GM18909 (cell line): ENCODE measurements around the gene DDX10.
A peak's percentile ranks its signal among the peaks of the same experiment; 100 is the strongest.
"Not testable (repeated sequence)": the region's sequence is repeated elsewhere in the genome, so short reads cannot be mapped to it uniquely, and the experiment has no call there.

ENCODE experiments used
- ATAC-seq: cut with Tn5 transposase; IDR thresholded peaks from one replicate; pipeline ENCODE4 v1.9.1; 2021; ENCODE audit warnings: mild to moderate bottlenecking; ENCODE audit not compliant: unreplicated experiment, poor library complexity

The DDX10 gene

DNA sequence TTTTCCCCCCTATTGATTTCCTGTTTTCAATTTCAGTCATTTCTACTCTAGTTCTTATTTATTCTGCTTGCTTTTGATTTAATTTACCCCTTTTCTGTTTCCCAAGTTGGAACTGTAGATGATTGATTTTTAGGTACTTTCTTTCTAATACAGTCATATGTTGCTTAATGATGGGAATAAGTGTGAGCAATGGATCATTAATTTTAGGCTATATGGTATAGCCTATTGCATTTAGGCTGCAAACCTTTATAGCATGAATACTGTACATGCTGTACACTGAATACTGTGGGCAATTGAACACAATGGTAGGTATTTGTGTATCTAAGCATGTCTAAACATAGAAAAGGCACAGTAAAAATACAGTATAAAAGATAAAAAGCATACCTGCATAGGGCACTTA lies 44.9 kb downstream of the DDX10 start:
- no peak for ATAC-seq

- ATAC-seq = peak; percentile 64
These were observed 48.4 kb downstream of the DDX10 start for GRCh38 chr11:108713076-108713790.

GRCh38 chr11:108715239-108715638 lies 50.4 kb downstream of the DDX10 start:
- ATAC-seq = no peak

DNA sequence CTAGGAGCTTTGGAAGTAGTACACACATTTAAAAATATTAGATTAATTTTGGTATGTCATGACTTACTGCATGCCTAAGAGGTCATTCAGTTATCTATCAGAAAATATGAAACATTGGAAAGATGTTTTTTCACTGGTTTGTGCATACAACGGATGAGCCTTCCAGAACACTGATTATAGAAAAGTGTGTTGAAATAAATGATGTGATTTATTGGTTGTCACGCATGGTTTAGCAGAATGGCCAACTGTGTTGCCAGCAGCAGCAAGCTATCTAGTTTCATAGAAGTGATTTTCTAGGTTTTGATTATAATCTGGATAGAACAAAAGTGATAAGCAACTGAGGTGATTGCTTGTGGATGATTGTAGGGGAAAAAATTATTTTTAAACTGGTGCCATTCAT lies 53.6 kb downstream of the DDX10 start:
- ATAC-seq = no peak

DNA sequence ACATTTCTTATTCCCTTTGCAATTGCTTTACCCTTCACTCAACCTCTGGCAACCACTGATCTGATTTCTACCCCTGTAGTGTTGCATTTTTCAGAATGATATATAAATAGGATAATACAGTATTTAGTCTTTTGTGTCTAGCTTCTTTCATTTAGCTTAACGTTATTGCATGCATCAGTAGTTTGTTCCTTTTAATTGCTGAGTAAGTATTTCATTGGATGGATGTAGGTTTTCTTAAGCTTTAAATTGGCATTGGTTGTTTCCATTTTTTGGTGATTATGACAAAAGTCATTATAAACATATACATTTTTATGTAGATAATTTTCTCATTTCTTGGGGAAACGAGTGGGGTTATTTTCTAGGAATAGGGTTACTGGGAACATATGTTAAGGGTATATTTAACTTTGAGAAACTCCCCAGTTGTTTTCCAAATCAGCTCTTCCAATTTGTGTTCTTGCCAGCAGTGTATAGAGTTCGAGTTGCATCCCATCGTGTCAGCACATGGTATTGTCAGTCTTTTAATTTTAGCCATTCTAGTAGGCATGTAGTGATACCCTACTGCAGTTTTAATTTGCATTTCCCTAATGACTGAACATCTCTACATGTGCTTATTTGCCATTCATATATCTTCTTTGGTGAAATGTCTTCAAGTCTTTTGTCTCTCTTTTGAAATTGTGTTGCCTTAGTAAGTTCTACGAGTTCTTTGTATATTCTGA lies 60.3 kb downstream of the DDX10 start:
- no peak for ATAC-seq

DNA sequence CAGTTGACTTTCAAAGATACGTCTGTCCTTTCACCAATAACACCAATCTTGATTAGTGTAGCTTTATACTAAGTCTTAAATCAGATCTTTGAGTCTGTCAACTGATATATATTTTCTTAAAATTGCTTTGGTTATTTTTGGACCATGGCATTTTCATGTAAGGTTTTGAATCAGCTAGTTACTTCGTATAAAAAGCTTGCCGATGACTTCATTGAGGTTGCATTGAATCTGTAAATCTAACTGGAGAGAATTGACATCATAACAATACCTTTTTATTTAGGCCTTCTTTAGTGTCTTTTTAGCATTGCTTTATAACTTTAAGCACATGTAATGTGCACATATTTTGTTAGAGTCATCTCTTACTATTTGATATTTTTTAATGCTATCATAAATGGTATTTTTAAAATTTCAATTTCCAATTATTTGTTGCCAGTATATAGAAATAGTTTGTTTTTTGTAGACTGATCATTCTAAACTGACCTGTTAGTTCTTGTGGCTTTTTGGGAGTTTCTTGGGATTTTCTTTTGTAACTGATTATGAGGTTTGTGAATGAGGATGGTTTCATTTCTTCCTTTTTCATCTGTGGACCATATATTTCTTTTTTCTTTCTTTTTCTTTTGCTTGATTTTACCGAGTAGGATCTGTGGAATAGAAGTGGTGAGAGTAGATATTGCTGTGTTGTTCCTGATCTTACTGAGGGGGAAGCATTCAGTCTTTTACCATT lies 61.4 kb downstream of the DDX10 start:
- peak; percentile 46 for ATAC-seq

GRCh38 chr11:108727665-108728064 lies 62.8 kb downstream of the DDX10 start:
- peak; percentile 40 for ATAC-seq

DNA sequence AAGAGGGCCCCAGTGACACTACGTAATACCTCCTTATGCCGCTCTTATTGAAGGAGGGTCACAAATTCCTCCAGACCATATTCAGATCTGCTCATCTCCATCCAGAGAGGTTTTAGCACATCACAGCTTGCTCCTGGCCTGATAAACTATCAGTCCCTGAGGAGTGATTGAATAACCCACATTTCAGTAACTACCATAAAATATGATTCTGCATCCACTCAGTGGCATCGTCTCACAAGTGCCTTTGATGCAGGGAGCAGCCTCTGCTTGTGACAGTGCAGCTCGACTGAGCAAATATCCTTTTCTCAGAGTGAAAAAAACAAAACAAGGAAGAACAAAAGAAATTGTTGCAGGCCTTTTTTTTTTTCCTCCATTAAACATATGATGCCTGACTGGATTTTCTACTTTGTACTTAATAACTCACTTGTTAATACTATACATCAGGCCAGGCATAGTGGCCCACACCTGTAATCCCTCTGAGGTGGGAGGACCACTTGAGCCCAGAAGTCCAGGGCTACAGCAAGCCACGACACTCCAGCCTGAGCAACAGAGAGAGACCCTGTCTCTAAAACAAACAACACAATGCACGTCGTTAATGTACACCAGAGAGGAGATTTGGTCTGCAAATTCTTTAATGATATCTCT lies 64.5 kb downstream of the DDX10 start:
- ATAC-seq = no peak

- ATAC-seq = no peak
These were observed 67.5 kb downstream of the DDX10 start for GRCh38 chr11:108732395-108732794.

DNA sequence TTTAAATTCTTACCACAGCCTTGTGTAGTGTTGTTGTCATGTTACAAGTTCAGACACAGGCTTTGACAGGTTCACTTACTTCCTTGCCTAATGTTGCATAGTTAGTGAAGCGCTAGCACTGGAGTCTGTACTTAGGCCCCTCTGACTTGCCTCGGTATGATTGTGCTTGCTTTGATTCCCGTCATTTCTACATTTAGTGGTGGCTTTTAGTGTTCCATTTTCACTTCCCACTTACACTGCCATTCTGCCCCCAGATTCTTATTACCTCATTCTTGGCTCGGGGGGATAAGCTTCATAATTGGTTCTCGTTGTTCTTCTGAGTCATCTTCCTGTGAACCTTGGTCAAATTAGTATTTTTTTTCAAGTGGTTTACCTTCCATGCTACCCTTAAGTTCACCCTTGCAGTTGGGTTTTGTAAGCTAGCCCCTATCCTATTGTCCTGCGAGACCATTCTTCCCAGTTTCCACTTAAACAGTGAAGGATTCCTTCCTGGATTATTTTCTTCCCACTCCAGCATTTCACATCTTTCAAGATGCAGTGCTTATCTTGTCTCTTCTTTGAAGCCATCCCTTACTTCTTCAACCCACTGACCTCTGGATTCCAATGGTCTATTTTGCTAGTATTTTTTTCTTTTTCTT lies 68.7 kb downstream of the DDX10 start:
- peak; percentile 96 for ATAC-seq

DNA sequence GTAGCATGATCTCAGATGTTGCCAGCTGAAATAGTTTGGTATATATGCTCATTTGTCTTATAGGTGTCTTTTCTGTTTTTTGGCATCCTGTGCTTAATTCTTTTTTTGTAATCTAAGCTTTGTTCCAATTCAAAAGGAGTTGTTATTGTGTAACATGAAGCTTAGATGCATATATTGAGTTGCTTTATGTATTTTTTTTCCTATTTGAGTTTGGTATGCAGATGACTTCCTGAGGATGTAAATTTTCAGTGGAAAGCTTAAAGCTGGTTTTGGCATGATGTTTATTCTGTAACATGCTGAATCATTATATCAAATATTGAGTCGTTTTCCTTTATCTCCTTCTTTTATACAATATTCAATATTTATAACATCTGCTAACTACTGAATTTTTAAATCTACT lies 69.4 kb downstream of the DDX10 start:
- ATAC-seq = no peak

DNA sequence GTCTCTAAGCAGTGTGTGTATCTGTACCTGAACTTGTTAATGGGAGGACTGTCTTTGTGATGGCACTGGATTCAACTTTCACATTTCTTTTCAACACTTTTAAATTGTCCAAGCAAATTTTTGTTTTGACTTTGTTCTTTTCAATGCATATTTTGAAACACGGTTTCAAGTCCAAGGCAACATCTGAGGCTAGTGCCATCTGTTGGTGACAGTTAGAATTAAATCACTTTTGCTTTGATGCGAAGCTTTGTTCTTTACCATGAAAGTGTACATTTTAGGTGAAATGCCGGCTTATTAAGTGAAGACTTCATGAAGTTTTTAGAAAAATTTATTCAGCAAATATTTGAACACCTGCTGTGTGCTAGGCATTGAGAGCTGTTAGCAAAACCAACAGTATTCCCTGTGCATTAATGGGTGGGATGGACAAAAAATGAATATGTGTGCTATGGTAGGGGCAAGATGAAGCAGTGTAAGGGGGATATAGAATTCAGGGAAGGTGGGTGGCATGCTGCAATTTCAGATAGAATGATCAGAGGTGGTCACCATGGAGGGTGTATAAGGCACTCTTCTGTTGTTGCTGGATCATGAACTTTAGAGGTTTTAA lies 70.2 kb downstream of the DDX10 start:
- no peak for ATAC-seq

DNA sequence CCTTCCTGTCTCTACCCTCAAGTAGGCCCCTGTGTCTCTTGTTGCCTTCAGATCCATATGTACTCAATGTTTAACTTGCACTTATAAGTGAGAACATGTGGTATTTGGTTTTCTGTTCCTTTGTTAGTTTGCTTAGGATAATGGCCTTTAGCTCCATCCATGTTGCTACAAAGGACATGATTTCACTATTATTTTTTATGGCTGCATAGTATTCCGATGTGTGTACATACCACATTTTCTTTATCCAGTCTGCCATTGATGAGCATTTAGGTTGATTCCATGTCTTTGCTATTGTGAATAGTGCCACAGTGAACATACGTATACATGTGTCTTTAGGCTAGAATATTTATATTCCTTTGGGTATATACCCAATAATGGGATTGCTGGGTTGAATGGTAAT lies 75.3 kb downstream of the DDX10 start:
- ATAC-seq = not testable (repeated sequence)

GRCh38 chr11:108743851-108744250 lies 79.0 kb downstream of the DDX10 start:
- no peak for ATAC-seq

DNA sequence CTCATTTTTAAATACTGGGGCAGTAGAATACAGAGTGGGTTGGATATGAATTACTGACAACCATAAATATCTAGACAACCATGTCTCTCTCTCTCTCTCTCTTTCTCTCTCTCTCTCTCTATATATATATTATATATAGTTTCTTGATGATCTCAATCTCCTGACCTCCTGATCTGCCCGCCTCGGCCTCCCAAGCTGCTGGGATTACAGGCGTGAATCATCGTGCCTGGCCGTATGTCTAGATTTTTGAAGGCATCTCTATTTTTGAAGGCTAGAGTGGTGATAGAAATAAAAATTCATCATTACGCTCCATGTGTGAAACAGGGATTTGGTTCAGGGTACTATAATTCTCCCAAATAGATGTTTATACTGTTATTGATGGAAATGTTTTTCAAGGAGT lies 84.1 kb downstream of the DDX10 start:
- ATAC-seq = no peak

GRCh38 chr11:108751444-108751843 lies 86.6 kb downstream of the DDX10 start:
- ATAC-seq = peak; percentile 55

GRCh38 chr11:108752297-108752751 lies 87.5 kb downstream of the DDX10 start:
- peak; percentile 11 for ATAC-seq

GRCh38 chr11:108754901-108755625 lies 90.2 kb downstream of the DDX10 start:
- no peak for ATAC-seq

DNA sequence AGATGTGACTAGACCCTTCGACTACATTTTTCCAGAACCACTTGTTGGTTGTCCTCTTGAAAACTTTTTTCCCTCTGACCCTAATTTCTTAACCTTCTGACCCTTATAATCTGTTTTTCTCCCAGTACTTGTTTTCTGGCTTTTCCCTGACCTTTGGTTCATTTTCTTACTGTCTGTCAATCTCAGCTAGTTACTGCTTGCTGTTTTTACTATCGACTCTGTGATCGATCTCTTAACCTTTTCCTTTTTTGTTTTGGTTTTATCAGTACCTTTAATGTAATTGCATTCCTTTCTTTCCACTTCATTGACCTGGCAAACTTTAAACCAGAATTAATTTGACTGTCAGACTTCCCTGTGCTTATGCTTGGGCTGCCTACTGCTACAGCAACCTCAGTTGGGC lies 92.8 kb downstream of the DDX10 start:
- ATAC-seq = no peak
